ENCODE measurements around the gene MACROH2A2. TPM values are rescaled to one million over a fixed set of nuclear protein-coding genes. Genes with fewer than 3 reads are reported as not detected.
"Not testable (repeated sequence)": the region's sequence is repeated elsewhere in the genome, so short reads cannot be mapped to it uniquely, and the experiment has no call there.

The MACROH2A2 gene
- total and polyA plus RNA-seq, 5 donors from 2014 or later = 2.4 to 4.1 (median 3.3) TPM

- Mint-ChIP-seq H3K36me3 (peaks cover 5% of the 10 kb centered on the region), H3K9me3 (peaks cover 4 to 27% (median 9%) of the 10 kb centered on the region in 7 donors), H3K27ac (no peak overlapping the region), H3K4me1 (no peaks in the 10 kb centered on the region), H3K4me3 (no peak overlapping the region), H3K27me3 (peaks cover 16% of the 10 kb centered on the region)
- H3K27me3 ChIP-seq (ENCODE audit: control insufficient read depth, insufficient read depth, low read length) = peaks cover 6% of the 10 kb centered on the region
- no peaks in the 10 kb centered on the region for H3K36me3 ChIP-seq (ENCODE audit: control insufficient read depth, insufficient read depth, low read length)
- DNase-seq = no peak
- no peak for ATAC-seq (ENCODE audit: low read depth in 2 of 2)
- no peaks in the 10 kb centered on the region for H3K4me1 ChIP-seq (ENCODE audit: control insufficient read depth, insufficient read depth, low read length, poor library complexity, severe bottlenecking)
- no peaks in the 10 kb centered on the region for H3K9me3 ChIP-seq (ENCODE audit: control insufficient read depth in 2 of 2, low read length in 2 of 2)
- no peak overlapping the region for H3K4me3 ChIP-seq (ENCODE audit: low read depth, low read length)
- no peak overlapping the region for H3K27ac ChIP-seq (ENCODE audit: insufficient read depth, low read length, poor library complexity, severe bottlenecking)
These were observed 11.6 kb upstream of the MACROH2A2 start for GRCh38 chr10:70041016-70041415.

DNA sequence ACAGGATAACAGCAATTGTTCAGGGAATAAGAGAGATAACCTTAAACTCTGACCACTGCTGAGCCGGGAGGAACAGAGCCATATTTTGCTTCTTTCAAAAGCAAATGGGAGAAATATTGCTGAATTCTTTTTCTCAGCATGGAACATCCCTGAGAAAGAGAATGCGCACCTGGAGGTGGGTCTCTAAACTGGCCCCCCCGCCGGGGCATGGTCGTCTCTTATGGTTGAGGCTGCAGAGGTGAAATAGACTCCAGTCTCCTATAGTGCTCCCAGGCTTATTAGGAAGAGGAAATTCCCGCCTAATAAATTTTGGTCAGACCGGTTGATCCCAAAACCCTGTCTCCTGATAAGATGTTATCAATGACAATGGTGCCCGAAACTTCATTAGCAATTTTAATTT is 10.9 kb upstream of the MACROH2A2 start:
- not testable (repeated sequence) for H3K27ac ChIP-seq (ENCODE audit: insufficient read depth, low read length, poor library complexity, severe bottlenecking); H3K4me3 Mint-ChIP-seq; H3K27ac Mint-ChIP-seq; H3K9me3 ChIP-seq (ENCODE audit: control insufficient read depth in 2 of 2, low read length in 2 of 2); H3K27me3 ChIP-seq (ENCODE audit: control insufficient read depth, insufficient read depth, low read length); H3K36me3 ChIP-seq (ENCODE audit: control insufficient read depth, insufficient read depth, low read length); ATAC-seq (ENCODE audit: low read depth in 2 of 2); DNase-seq; H3K4me1 ChIP-seq (ENCODE audit: control insufficient read depth, insufficient read depth, low read length, poor library complexity, severe bottlenecking); H3K4me3 ChIP-seq (ENCODE audit: low read depth, low read length); H3K4me1 Mint-ChIP-seq; H3K36me3 Mint-ChIP-seq
- H3K9me3 Mint-ChIP-seq = peaks cover 4 to 27% (median 9%) of the 10 kb centered on the region in 7 donors
- H3K27me3 Mint-ChIP-seq = peaks cover 16% of the 10 kb centered on the region

DNA sequence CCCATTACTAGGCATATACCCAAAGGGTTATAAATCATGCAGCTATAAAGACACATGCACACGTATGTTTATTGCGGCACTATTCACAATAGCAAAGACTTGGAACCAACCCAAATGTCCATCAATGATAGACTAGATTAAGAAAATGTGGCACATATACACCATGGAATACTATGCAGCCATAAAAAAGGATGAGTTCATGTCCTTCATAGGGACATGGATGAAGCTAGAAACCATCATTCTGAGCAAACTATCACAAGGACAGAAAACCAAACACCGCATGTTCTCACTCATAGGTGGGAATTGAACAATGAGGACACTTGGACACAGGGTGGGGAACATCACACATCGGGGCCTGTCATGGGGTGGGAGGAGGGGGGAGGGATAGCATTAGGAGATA is 5.6 kb upstream of the MACROH2A2 start:
- H3K4me1 Mint-ChIP-seq = not testable (repeated sequence)

GRCh38 chr10:70048030-70048723 is 4.5 kb upstream of the MACROH2A2 start:
- peaks cover 0 to 7% (median 0%) of the 10 kb centered on the region in 7 donors for H3K9me3 Mint-ChIP-seq
- Histone ChIP-seq H3K27me3 (ENCODE audit: control insufficient read depth, insufficient read depth, low read length) (peaks cover 22% of the 10 kb centered on the region), H3K36me3 (ENCODE audit: control insufficient read depth, insufficient read depth, low read length) (no peaks in the 10 kb centered on the region), H3K4me1 (ENCODE audit: control insufficient read depth, insufficient read depth, low read length, poor library complexity, severe bottlenecking) (peaks cover 4% of the 10 kb centered on the region), H3K27ac (ENCODE audit: insufficient read depth, low read length, poor library complexity, severe bottlenecking) (no peak overlapping the region), H3K4me3 (ENCODE audit: low read depth, low read length) (no peak overlapping the region), H3K9me3 (ENCODE audit: control insufficient read depth in 2 of 2, low read length in 2 of 2) (no peaks in the 10 kb centered on the region)
- peaks cover 49% of the 10 kb centered on the region for H3K27me3 Mint-ChIP-seq
- DNase-seq = no peak
- no peak overlapping the region for H3K4me3 Mint-ChIP-seq
- no peak overlapping the region for H3K27ac Mint-ChIP-seq
- ATAC-seq (ENCODE audit: low read depth in 2 of 2) = no peak
- H3K36me3 Mint-ChIP-seq = no peaks in the 10 kb centered on the region
- H3K4me1 Mint-ChIP-seq = peaks cover 0 to 8% (median 4%) of the 10 kb centered on the region in 4 donors

More for the DNA sequence above, 5.6 kb upstream of the MACROH2A2 start:
- not testable (repeated sequence) for H3K27ac Mint-ChIP-seq; H3K4me3 Mint-ChIP-seq; H3K36me3 Mint-ChIP-seq; H3K4me3 ChIP-seq (ENCODE audit: low read depth, low read length); H3K9me3 ChIP-seq (ENCODE audit: control insufficient read depth in 2 of 2, low read length in 2 of 2); H3K27ac ChIP-seq (ENCODE audit: insufficient read depth, low read length, poor library complexity, severe bottlenecking); H3K9me3 Mint-ChIP-seq; ATAC-seq (ENCODE audit: low read depth in 2 of 2); H3K36me3 ChIP-seq (ENCODE audit: control insufficient read depth, insufficient read depth, low read length); DNase-seq; H3K4me1 ChIP-seq (ENCODE audit: control insufficient read depth, insufficient read depth, low read length, poor library complexity, severe bottlenecking)
- H3K27me3 ChIP-seq (ENCODE audit: control insufficient read depth, insufficient read depth, low read length) = peaks cover 22% of the 10 kb centered on the region
- peaks cover 41% of the 10 kb centered on the region for H3K27me3 Mint-ChIP-seq

GRCh38 chr10:70051848-70052247 is 798 bp upstream of the MACROH2A2 start:
- DNase-seq (no peak), ATAC-seq (ENCODE audit: low read depth in 2 of 2) (no peak)
- Mint-ChIP-seq H3K27me3 (peaks cover 74% of the 10 kb centered on the region), H3K27ac (no peak overlapping the region), H3K4me1 (peaks cover 0 to 8% (median 5%) of the 10 kb centered on the region in 4 donors), H3K4me3 (peak overlapping the region in 1 of 4 donors; percentile 69), H3K36me3 (no peaks in the 10 kb centered on the region), H3K9me3 (peaks cover 0 to 6% (median 0%) of the 10 kb centered on the region in 7 donors)
- H3K4me3 ChIP-seq (ENCODE audit: low read depth, low read length) = no peak overlapping the region
- H3K27me3 ChIP-seq (ENCODE audit: control insufficient read depth, insufficient read depth, low read length) = peaks cover 32% of the 10 kb centered on the region
- H3K9me3 ChIP-seq (ENCODE audit: control insufficient read depth in 2 of 2, low read length in 2 of 2) = no peaks in the 10 kb centered on the region
- no peak overlapping the region for H3K27ac ChIP-seq (ENCODE audit: insufficient read depth, low read length, poor library complexity, severe bottlenecking)
- H3K4me1 ChIP-seq (ENCODE audit: control insufficient read depth, insufficient read depth, low read length, poor library complexity, severe bottlenecking) = peaks cover 7% of the 10 kb centered on the region
- H3K36me3 ChIP-seq (ENCODE audit: control insufficient read depth, insufficient read depth, low read length) = no peaks in the 10 kb centered on the region

- H3K4me1 ChIP-seq (ENCODE audit: control insufficient read depth, insufficient read depth, low read length, poor library complexity, severe bottlenecking) = peaks cover 7% of the 10 kb centered on the region
- no peak overlapping the region for H3K27ac ChIP-seq (ENCODE audit: insufficient read depth, low read length, poor library complexity, severe bottlenecking)
- peaks cover 31% of the 10 kb centered on the region for H3K27me3 ChIP-seq (ENCODE audit: control insufficient read depth, insufficient read depth, low read length)
- H3K36me3 ChIP-seq (ENCODE audit: control insufficient read depth, insufficient read depth, low read length) = no peaks in the 10 kb centered on the region
- Mint-ChIP-seq H3K27ac (no peak overlapping the region), H3K4me1 (peaks cover 0 to 8% (median 5%) of the 10 kb centered on the region in 4 donors), H3K27me3 (peaks cover 82% of the 10 kb centered on the region), H3K9me3 (peaks cover 0 to 6% (median 0%) of the 10 kb centered on the region in 7 donors), H3K36me3 (no peaks in the 10 kb centered on the region), H3K4me3 (peak overlapping the region in 1 of 4 donors; percentile 64)
- DNase-seq (peak in 1 of 3 donors; percentile 0), ATAC-seq (ENCODE audit: low read depth in 2 of 2) (no peak)
- no peak overlapping the region for H3K4me3 ChIP-seq (ENCODE audit: low read depth, low read length)
- no peaks in the 10 kb centered on the region for H3K9me3 ChIP-seq (ENCODE audit: control insufficient read depth in 2 of 2, low read length in 2 of 2)
These were observed 683 bp downstream of the MACROH2A2 start for GRCh38 chr10:70053218-70053840.

- H3K4me1 Mint-ChIP-seq = peaks cover 0 to 8% (median 5%) of the 10 kb centered on the region in 4 donors
- Histone ChIP-seq H3K36me3 (ENCODE audit: control insufficient read depth, insufficient read depth, low read length) (no peaks in the 10 kb centered on the region), H3K27me3 (ENCODE audit: control insufficient read depth, insufficient read depth, low read length) (peaks cover 29% of the 10 kb centered on the region), H3K4me1 (ENCODE audit: control insufficient read depth, insufficient read depth, low read length, poor library complexity, severe bottlenecking) (peaks cover 7% of the 10 kb centered on the region), H3K4me3 (ENCODE audit: low read depth, low read length) (no peak overlapping the region), H3K27ac (ENCODE audit: insufficient read depth, low read length, poor library complexity, severe bottlenecking) (no peak overlapping the region), H3K9me3 (ENCODE audit: control insufficient read depth in 2 of 2, low read length in 2 of 2) (no peaks in the 10 kb centered on the region)
- H3K4me3 Mint-ChIP-seq = no peak overlapping the region
- peaks cover 0 to 6% (median 0%) of the 10 kb centered on the region in 7 donors for H3K9me3 Mint-ChIP-seq
- ATAC-seq (ENCODE audit: low read depth in 2 of 2) = no peak
- peaks cover 77% of the 10 kb centered on the region for H3K27me3 Mint-ChIP-seq
- H3K27ac Mint-ChIP-seq = no peak overlapping the region
- no peaks in the 10 kb centered on the region for H3K36me3 Mint-ChIP-seq
- DNase-seq = no peak
These were observed 1.2 kb downstream of the MACROH2A2 start for GRCh38 chr10:70053841-70054288.
